Neural progenitor cell (in vitro differentiated cells): ENCODE data around the gene ADGRD1. TPM values are rescaled to one million over a fixed set of nuclear protein-coding genes. Genes with fewer than 3 reads are reported as not detected.
A peak's percentile ranks its signal among the peaks of the same experiment; 100 is the strongest.

Experiments used
- DNase-seq: peaks from one replicate; pipeline ENCODE4 v3.0.0-alpha.2; 2016; ENCODE audit warnings: low spot score
- H2AFZ ChIP-seq: fragments of 200-600 bp; sonication (generic); replicated peaks from 2 replicates; pipeline ENCODE4 v1.6.1; 2016; ENCODE audit warnings: antibody characterized with exemption
- H3F3A ChIP-seq: fragments of 200-600 bp; sonication (generic); 2 replicates; pipeline ENCODE4 v1.6.1; 2016; ENCODE audit warnings: antibody characterized with exemption, low read depth
- H3K27ac ChIP-seq: fragments of 200-600 bp; sonication (generic); 2 replicates; pipeline ENCODE4 v1.5.1; 2016; ENCODE audit warnings: mild to moderate bottlenecking
- H3K27me3 ChIP-seq: fragments of 200-600 bp; sonication (generic); 2 replicates; pipeline ENCODE4 v1.6.1; 2016; ENCODE audit warnings: mild to moderate bottlenecking, moderate library complexity
- H3K36me3 ChIP-seq: fragments of 200-600 bp; sonication (generic); 2 replicates; pipeline ENCODE4 v1.5.1; 2016
- H3K4me1 ChIP-seq: fragments of 200-600 bp; sonication (generic); 2 replicates; pipeline ENCODE4 v1.6.1; 2016; ENCODE audit warnings: mixed run types
- H3K4me2 ChIP-seq: fragments of 200-600 bp; sonication (generic); 2 replicates; pipeline ENCODE4 v1.6.1; 2016
- H3K4me3 ChIP-seq: fragments of 200-600 bp; sonication (generic); 2 replicates; pipeline ENCODE4 v1.5.1; 2016
- H3K79me2 ChIP-seq: fragments of 200-600 bp; sonication (generic); 2 replicates; pipeline ENCODE4 v1.6.1; 2016; ENCODE audit warnings: low read depth
- H3K9ac ChIP-seq: fragments of 200-600 bp; sonication (generic); 2 replicates; pipeline ENCODE4 v1.6.1; 2016
- H3K9me3 ChIP-seq: fragments of 200-600 bp; sonication (generic); 2 replicates; pipeline ENCODE4 v1.5.1; 2016; ENCODE audit warnings: low read depth
- H4K20me1 ChIP-seq: fragments of 200-600 bp; sonication (generic); 2 replicates; pipeline ENCODE4 v1.6.1; 2016; ENCODE audit warnings: low read depth
- H3K27ac Mint-ChIP-seq: 3 replicates; pipeline ENCODE4 v1.8.0; 2021; ENCODE audit warnings: mixed read lengths
- H3K27me3 Mint-ChIP-seq: 2 replicates; pipeline ENCODE4 v1.8.0; 2022; ENCODE audit warnings: low read depth, mild to moderate bottlenecking, inconsistent platforms, moderate library complexity, mixed read lengths; ENCODE audit not compliant: insufficient read depth
- H3K36me3 Mint-ChIP-seq: 3 replicates; pipeline ENCODE4 v1.8.0; 2021; ENCODE audit warnings: mixed read lengths
- H3K4me1 Mint-ChIP-seq: 3 replicates; pipeline ENCODE4 v1.8.0; 2021; ENCODE audit warnings: mixed read lengths
- H3K4me3 Mint-ChIP-seq: 3 replicates; pipeline ENCODE4 v1.8.0; 2021; ENCODE audit warnings: mild to moderate bottlenecking, moderate library complexity, mixed read lengths
- H3K9me3 Mint-ChIP-seq: 3 replicates; pipeline ENCODE4 v1.8.0; 2020; ENCODE audit warnings: mixed read lengths
- EZH2 ChIP-seq: fragments of 200-600 bp; sonication (generic); IDR thresholded peaks from 2 replicates; pipeline ENCODE4 v1.6.1; 2017; ENCODE audit warnings: antibody characterized with exemption, mild to moderate bottlenecking, moderate library complexity
- EZH2phosphoT487 ChIP-seq: fragments of 200-600 bp; sonication (generic); IDR thresholded peaks from 2 replicates; pipeline ENCODE4 v1.6.1; 2017; ENCODE audit warnings: antibody characterized with exemption
- total RNA-seq: library from RNA; depleted of rRNA; stranded (reverse); fragments of >200 nt; gene quantifications from 2 replicates; pipeline ENCODE4 v1.2.3, GENCODE V29; 2015; ENCODE audit warnings: low replicate concordance
- TF ChIP-seq, protein P1 (sequence below): fragments of 200-600 bp; sonication (generic); IDR thresholded peaks from 2 replicates; pipeline ENCODE4 v1.5.1; 2017; ENCODE audit warnings: antibody characterized with exemption, mild to moderate bottlenecking

The ADGRD1 gene
- total RNA-seq, 1 donor from 2014 or later: not detected

DNA sequence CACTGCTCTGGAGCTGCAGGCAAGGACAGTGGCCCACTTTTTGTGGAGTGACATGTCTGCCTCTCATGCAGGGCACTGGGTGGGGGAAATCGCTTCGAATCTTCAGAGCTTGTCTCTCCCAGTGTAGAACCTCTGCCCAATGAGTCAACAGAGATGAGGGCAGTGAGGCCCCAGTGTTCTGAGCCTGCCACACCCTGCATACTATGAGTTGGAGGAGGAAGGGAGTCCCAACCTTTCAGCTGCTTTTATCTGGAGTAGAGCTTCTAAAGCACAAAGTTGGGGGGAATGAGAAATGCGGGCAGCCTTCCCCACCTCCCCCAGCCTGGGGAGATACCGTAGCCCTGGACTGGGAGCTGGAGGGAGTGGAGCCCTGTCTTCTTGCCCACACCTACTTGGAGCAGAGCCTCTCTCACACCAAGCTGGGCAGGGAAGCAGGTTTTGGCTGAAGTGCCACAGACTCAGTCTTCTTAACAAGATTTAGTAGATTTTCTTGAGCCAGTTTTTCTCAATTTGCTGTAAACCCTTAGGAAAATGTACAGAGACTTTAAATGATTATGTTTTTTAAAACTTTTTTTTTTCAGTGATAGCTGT, 159.1 kb downstream of the ADGRD1 start:
- H3K4me1 ChIP-seq: peaks cover 16% of the 10 kb centered on the region
- no peak overlapping the region for H3K27ac ChIP-seq
- no peaks in the 10 kb centered on the region for H3K79me2 ChIP-seq
- H3F3A ChIP-seq: no peaks in the 10 kb centered on the region
- no peak overlapping the region for H3K4me3 Mint-ChIP-seq
- H3K36me3 ChIP-seq: no peaks in the 10 kb centered on the region
- H3K27me3 ChIP-seq: no peaks in the 10 kb centered on the region
- no peak overlapping the region for H3K4me3 ChIP-seq
- no peaks in the 10 kb centered on the region for H4K20me1 ChIP-seq
- no peaks in the 10 kb centered on the region for H3K9me3 ChIP-seq
- DNase-seq: no peak
- H2AFZ ChIP-seq: no peak overlapping the region
- H3K27ac Mint-ChIP-seq: no peak overlapping the region
- peaks cover 2% of the 10 kb centered on the region for H3K9me3 Mint-ChIP-seq
- H3K9ac ChIP-seq: no peak overlapping the region
- TF ChIP-seq EZH2phosphoT487: no peak
- TF ChIP-seq, protein P1, sequence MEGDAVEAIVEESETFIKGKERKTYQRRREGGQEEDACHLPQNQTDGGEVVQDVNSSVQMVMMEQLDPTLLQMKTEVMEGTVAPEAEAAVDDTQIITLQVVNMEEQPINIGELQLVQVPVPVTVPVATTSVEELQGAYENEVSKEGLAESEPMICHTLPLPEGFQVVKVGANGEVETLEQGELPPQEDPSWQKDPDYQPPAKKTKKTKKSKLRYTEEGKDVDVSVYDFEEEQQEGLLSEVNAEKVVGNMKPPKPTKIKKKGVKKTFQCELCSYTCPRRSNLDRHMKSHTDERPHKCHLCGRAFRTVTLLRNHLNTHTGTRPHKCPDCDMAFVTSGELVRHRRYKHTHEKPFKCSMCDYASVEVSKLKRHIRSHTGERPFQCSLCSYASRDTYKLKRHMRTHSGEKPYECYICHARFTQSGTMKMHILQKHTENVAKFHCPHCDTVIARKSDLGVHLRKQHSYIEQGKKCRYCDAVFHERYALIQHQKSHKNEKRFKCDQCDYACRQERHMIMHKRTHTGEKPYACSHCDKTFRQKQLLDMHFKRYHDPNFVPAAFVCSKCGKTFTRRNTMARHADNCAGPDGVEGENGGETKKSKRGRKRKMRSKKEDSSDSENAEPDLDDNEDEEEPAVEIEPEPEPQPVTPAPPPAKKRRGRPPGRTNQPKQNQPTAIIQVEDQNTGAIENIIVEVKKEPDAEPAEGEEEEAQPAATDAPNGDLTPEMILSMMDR: no peak
- TF ChIP-seq EZH2: no peak
- H3K36me3 Mint-ChIP-seq: no peaks in the 10 kb centered on the region
- H3K4me2 ChIP-seq: no peak overlapping the region
- peaks cover 26% of the 10 kb centered on the region for H3K4me1 Mint-ChIP-seq
- peaks cover 4% of the 10 kb centered on the region for H3K27me3 Mint-ChIP-seq

DNA sequence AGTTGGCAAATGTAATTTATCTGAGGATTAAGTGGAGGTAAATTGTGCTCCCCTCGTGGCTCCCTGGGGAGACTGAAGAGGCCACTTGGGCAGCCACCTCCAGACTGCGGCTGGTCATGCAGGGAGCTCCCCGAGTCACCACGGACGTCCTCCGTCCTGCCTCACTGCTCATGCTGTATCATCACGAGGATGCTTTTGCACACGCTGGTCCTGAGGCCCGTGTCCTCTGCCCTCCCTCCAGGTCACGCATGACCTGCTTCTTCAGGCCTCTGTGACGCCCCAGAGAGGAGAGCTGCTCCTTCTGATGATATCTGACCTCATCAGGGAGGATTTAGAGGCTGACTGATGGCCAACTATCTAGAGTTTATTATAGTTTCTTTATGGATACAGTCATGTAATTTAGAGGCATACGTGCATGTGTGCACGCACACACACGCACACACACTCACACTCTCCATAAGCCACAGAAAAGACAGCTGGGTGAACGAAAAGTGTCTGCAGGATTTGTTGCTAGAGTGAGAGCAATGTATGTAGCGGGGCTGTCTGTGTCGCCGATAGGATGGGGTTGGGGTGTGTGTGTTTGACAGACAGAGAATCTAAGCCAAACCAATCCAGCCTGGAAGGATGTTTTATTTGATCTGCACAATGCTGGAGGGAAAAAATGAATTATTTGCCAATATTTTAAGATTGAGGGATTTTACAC, 160.0 kb downstream of the ADGRD1 start:
- Histone ChIP-seq H3K9ac (no peak overlapping the region), H3K27me3 (no peaks in the 10 kb centered on the region), H3K4me2 (no peak overlapping the region), H4K20me1 (no peaks in the 10 kb centered on the region), H3F3A (no peaks in the 10 kb centered on the region), H3K36me3 (no peaks in the 10 kb centered on the region), H3K79me2 (no peaks in the 10 kb centered on the region), H2AFZ (no peak overlapping the region), H3K27ac (no peak overlapping the region), H3K9me3 (no peaks in the 10 kb centered on the region), H3K4me1 (peaks cover 16% of the 10 kb centered on the region), H3K4me3 (no peak overlapping the region)
- peaks cover 2% of the 10 kb centered on the region for H3K9me3 Mint-ChIP-seq
- TF ChIP-seq, protein P1: no peak
- TF ChIP-seq EZH2 (no peak), EZH2phosphoT487 (no peak)
- no peaks in the 10 kb centered on the region for H3K27me3 Mint-ChIP-seq
- DNase-seq: no peak
- peaks cover 26% of the 10 kb centered on the region for H3K4me1 Mint-ChIP-seq
- H3K36me3 Mint-ChIP-seq: no peaks in the 10 kb centered on the region
- peak overlapping the region; percentile 42 for H3K27ac Mint-ChIP-seq
- H3K4me3 Mint-ChIP-seq: peak overlapping the region; percentile 52

DNA sequence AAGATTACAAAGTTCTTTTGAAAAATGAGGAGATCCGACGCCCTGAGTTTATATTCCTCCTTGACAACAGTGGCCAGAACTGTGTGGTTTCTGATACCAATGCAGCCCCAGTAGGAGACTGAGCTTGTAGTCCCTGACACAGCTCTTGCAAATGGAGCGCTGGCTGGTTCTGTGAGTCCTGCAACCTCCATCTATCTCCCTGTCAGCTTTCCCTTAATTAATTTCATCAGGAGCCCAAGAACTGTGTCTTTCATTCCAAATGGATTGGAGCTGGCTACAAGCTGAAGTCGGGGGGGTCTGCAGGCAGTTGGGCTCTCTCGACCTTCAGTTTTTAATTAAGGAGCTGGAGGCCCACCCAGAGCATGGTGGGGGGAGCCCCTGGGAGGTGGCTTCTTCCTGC, 160.6 kb downstream of the ADGRD1 start:
- no peaks in the 10 kb centered on the region for H3K27me3 Mint-ChIP-seq
- Histone ChIP-seq H3K9ac (no peak overlapping the region), H4K20me1 (no peaks in the 10 kb centered on the region), H3K27ac (no peak overlapping the region), H3K4me3 (no peak overlapping the region), H3K4me2 (no peak overlapping the region), H2AFZ (no peak overlapping the region), H3K36me3 (no peaks in the 10 kb centered on the region), H3K27me3 (no peaks in the 10 kb centered on the region), H3K79me2 (no peaks in the 10 kb centered on the region), H3F3A (no peaks in the 10 kb centered on the region), H3K9me3 (no peaks in the 10 kb centered on the region), H3K4me1 (peaks cover 16% of the 10 kb centered on the region)
- H3K27ac Mint-ChIP-seq: no peak overlapping the region
- DNase-seq: no peak
- H3K4me1 Mint-ChIP-seq: peaks cover 26% of the 10 kb centered on the region
- H3K9me3 Mint-ChIP-seq: no peaks in the 10 kb centered on the region
- no peak overlapping the region for H3K4me3 Mint-ChIP-seq
- TF ChIP-seq, protein P1: no peak
- no peak for TF ChIP-seq EZH2
- TF ChIP-seq EZH2phosphoT487: no peak
- H3K36me3 Mint-ChIP-seq: no peaks in the 10 kb centered on the region
